ENCODE data around the gene TM9SF3. TPM values are rescaled to one million over a fixed set of nuclear protein-coding genes. Genes with fewer than 3 reads are reported as not detected.

TM9SF3 gene
- total RNA-seq, 4 donors from 2014 or later = 27.5 to 32.4 (median 31.0) TPM

DNA sequence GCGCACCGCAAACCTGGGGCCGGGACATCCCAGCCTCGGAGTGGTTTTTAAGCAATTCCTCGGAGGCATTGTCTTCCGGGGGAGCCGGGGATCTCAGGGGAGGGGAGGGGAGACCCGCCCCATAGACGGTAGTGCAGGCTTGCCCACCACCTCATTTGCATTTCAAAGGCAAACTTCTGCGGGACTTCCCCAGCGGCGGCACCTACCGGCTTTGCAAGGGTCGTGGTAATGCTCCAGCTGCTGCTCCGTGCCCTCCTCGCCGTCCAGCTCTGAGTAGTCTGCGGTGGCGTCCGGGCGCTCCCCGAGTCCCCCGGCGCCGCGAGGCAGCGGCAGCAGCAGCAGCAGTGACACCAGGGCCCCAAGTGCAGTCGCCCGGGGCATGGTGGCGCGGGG is 73.5 kb downstream of the TM9SF3 start:
- H3K27me3 ChIP-seq = no peaks in the 10 kb centered on the region
- TF ChIP-seq POLR2A (IDR thresholded peaks at IDR 0.05) = no peak
- TF ChIP-seq, protein P1, sequence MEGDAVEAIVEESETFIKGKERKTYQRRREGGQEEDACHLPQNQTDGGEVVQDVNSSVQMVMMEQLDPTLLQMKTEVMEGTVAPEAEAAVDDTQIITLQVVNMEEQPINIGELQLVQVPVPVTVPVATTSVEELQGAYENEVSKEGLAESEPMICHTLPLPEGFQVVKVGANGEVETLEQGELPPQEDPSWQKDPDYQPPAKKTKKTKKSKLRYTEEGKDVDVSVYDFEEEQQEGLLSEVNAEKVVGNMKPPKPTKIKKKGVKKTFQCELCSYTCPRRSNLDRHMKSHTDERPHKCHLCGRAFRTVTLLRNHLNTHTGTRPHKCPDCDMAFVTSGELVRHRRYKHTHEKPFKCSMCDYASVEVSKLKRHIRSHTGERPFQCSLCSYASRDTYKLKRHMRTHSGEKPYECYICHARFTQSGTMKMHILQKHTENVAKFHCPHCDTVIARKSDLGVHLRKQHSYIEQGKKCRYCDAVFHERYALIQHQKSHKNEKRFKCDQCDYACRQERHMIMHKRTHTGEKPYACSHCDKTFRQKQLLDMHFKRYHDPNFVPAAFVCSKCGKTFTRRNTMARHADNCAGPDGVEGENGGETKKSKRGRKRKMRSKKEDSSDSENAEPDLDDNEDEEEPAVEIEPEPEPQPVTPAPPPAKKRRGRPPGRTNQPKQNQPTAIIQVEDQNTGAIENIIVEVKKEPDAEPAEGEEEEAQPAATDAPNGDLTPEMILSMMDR (IDR thresholded peaks at IDR 0.05 in 4 of 5, conservative IDR thresholded peaks at IDR 0.05 in 1 of 5) = no peak
- peaks cover 13 to 26% of the 10 kb centered on the region in 2 donors for H3K4me1 ChIP-seq
- in situ Hi-C loops (cut with MboI; ENCODE audit: low sequenced_read_pairs in 4 of 4) = loop anchor here in 2 of 4 donors (10.0 to 25.0 kb wide), 2 partner anchors 126 to 138 kb away; no protein-coding TSS in a partner anchor
- no peaks in the 10 kb centered on the region for H3K9me3 ChIP-seq
- peak overlapping the region; percentile 61 to 73 (median 66) for H3K4me3 ChIP-seq
- no peaks in the 10 kb centered on the region for H3K36me3 ChIP-seq
- DNase-seq = no peak
- intact Hi-C loops (cut with DNase I; ENCODE audit: low total_unique reads) = loop anchor here (1.0 to 5.0 kb wide), 4 partner anchors 74 to 319 kb away; partner anchors contain the start of genes LCOR and TM9SF3
- peak overlapping the region; percentile 39 to 61 (median 58) for H3K27ac ChIP-seq
- ATAC-seq = no peak

DNA sequence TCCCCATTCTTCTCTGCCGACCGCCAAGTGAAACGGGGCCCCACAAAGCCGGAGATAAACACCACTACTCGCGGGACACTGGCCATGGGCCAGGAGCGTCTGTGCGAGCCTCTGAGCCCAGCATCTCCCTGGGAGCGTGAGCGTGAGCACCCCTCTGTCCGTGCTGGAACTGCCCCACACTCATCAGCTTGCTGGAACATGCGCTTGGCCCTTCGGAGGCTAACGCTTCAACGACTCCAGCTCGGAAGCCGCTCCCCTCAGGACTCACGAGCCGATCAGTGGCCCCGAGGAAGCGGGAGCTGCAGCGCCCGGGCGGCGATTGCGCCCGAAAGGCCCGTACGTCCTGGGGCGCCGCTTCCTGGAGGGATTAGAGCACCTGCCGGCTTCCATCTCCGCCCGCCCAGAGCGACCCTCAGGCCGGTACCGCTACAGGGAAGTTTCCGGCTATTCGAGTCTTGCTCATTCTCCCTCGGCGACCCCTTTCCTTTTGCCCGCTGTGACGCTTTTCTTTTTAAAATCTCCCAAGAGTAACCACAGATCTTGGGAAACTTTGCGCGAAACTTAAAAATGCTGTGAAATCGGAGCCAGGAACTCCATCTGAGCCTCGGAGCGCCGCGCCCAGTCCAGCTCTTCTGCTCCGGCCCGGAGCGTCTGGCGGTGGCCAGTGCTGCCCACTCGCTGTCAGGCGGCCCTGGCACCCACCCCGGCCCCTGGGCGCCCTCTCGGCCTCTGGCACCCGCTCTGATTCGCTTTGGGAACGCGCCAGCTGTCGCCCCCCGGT is 74.1 kb downstream of the TM9SF3 start:
- in situ Hi-C loops (cut with MboI; ENCODE audit: low sequenced_read_pairs in 4 of 4) = loop anchor here in 2 of 4 donors (10.0 to 25.0 kb wide), 2 partner anchors 125 to 138 kb away; no protein-coding TSS in a partner anchor
- peak; percentile 33 to 42 for ATAC-seq
- peak overlapping the region in 2 of 4 donors; percentile 39 to 58 for H3K27ac ChIP-seq

DNA sequence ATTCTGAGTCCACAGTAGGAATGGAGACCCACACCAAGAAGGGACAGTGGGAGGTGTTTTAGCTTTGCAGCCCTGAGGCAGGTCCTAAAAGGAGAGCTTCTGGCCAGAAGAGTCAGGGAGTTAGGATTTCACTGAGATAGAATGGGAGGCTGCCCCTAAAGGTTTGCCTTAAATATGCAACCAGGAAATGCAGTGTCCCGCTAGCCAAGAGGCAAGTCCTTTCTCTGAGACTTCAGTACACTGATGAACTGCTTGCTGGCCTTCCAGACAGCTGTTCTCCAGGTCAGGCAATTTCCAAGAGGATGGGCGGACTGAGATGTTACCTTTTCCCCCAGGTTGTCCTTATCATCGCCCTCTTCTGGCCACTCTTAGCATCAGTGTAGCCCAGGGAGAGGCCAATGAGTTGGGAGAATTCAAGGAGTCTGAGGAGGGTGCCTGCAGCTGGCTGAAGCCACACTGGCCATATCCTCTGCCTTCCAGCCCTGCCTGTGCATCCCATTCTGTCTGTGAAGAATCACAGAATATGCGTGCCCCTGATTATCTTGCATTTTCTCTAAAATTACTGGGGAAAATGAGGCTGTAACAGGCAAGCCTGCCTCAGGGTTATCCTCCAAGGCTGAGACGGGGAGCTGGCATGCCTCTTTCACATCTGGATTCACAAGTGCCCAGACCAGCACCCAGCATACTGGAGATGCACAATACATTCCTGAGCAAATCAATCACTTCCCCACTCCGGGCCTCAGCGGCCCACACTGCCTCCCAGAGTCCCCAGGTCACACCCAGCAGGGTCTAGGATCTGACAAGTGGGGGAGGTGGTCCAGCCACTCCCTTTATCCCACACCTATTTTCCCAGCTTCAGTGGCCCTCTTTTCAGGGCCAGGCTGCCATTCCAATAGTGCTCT is 75.5 kb downstream of the TM9SF3 start:
- Histone ChIP-seq H3K4me1 (peaks cover 7 to 19% of the 10 kb centered on the region in 2 donors), H3K4me3 (no peak overlapping the region), H3K27ac (no peak overlapping the region), H3K36me3 (no peaks in the 10 kb centered on the region), H3K9me3 (no peaks in the 10 kb centered on the region), H3K27me3 (no peaks in the 10 kb centered on the region)
- no peak for TF ChIP-seq POLR2A (IDR thresholded peaks at IDR 0.05)
- TF ChIP-seq, protein P1 (IDR thresholded peaks at IDR 0.05 in 4 of 5, conservative IDR thresholded peaks at IDR 0.05 in 1 of 5) = peak in 3 of 5 experiments; percentile 21 to 48 (median 27)
- no peak for DNase-seq
- no peak for ATAC-seq
- in situ Hi-C loops (cut with MboI; ENCODE audit: low sequenced_read_pairs in 4 of 4) (loop anchor here in 2 of 4 donors (10.0 to 25.0 kb wide), 2 partner anchors 124 to 136 kb away; no protein-coding TSS in a partner anchor), intact Hi-C loops (cut with DNase I; ENCODE audit: low total_unique reads) (loop anchor here (5.0 kb wide), 1 partner anchor 321 kb away; the partner anchor contains the start of gene LCOR)

More for the DNA sequence above, 74.1 kb downstream of the TM9SF3 start:
- Histone ChIP-seq H3K36me3 (no peaks in the 10 kb centered on the region), H3K27me3 (no peaks in the 10 kb centered on the region), H3K9me3 (no peaks in the 10 kb centered on the region), H3K4me1 (peaks cover 13 to 26% of the 10 kb centered on the region in 2 donors), H3K4me3 (peak overlapping the region; percentile 61 to 73 (median 66))
- intact Hi-C loops (cut with DNase I; ENCODE audit: low total_unique reads) = loop anchor here (1.0 to 5.0 kb wide), 4 partner anchors 75 to 320 kb away; partner anchors contain the start of genes LCOR and TM9SF3
- DNase-seq = peak in 1 of 2 donors; percentile 18
- TF ChIP-seq POLR2A (IDR thresholded peaks at IDR 0.05) = no peak
- TF ChIP-seq, protein P1 (IDR thresholded peaks at IDR 0.05 in 4 of 5, conservative IDR thresholded peaks at IDR 0.05 in 1 of 5) = no peak

DNA sequence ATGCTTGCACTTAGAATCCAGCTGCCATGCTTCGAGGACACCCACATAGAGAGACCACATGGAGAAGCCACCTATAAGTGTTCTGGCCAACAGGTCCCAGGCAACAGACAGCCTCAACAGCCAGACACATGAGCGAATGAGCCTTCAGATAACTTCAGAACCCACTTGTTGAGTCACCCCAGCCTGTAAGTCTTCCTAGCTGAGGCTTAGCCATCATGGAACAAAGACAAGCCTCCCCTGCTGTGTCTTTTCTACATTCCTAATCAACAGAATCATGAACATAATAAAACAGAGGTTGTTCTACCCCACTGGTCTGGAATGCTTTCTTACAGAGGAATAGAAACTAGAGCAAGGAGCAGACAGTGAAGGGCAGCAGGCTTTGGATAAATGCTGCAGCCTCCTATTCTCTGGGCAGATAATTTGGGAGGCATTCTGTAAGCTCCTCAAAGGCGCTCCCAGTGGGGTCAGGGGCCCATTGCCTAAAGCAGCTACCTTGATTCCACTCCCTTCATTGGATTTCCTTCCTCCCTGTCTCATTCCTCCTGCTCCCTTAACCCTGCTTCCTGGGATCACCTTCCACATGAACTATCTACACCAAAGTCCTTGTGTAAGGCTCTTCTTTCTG is 77.7 kb downstream of the TM9SF3 start:
- ATAC-seq (no peak), DNase-seq (no peak)
- no peaks in the 10 kb centered on the region for H3K9me3 ChIP-seq
- no peak overlapping the region for H3K27ac ChIP-seq
- intact Hi-C loops (cut with DNase I; ENCODE audit: low total_unique reads) = no loop called here
- H3K36me3 ChIP-seq = no peaks in the 10 kb centered on the region
- in situ Hi-C loops (cut with MboI; ENCODE audit: low sequenced_read_pairs in 4 of 4) = loop anchor here in 1 of 4 donors (25.0 kb wide), 1 partner anchor 122 kb away; no protein-coding TSS in a partner anchor
- no peaks in the 10 kb centered on the region for H3K27me3 ChIP-seq
- no peak overlapping the region for H3K4me3 ChIP-seq
- TF ChIP-seq, protein P1 (IDR thresholded peaks at IDR 0.05 in 4 of 5, conservative IDR thresholded peaks at IDR 0.05 in 1 of 5) = no peak
- TF ChIP-seq POLR2A (IDR thresholded peaks at IDR 0.05) = no peak
- H3K4me1 ChIP-seq = peaks cover 3 to 16% of the 10 kb centered on the region in 2 donors

All from gastrocnemius medialis (tissue), 4 donors.